Loucy (cell line): ENCODE results near the gene LIPC.

Experiments used
- EZH2phosphoT487 ChIP-seq: fragments of 200-600 bp; IDR thresholded peaks from 2 replicates; pipeline ENCODE4 v1.6.1; 2018; ENCODE audit warnings: antibody characterized with exemption, mild to moderate bottlenecking, moderate library complexity, borderline replicate concordance
- TF ChIP-seq, protein P1 (sequence below): fragments of 200-600 bp; sonication (generic); conservative IDR thresholded peaks from 2 replicates; pipeline ENCODE4 v1.5.1; 2014; ENCODE audit warnings: mild to moderate bottlenecking, antibody characterized with exemption, low read length

DNA sequence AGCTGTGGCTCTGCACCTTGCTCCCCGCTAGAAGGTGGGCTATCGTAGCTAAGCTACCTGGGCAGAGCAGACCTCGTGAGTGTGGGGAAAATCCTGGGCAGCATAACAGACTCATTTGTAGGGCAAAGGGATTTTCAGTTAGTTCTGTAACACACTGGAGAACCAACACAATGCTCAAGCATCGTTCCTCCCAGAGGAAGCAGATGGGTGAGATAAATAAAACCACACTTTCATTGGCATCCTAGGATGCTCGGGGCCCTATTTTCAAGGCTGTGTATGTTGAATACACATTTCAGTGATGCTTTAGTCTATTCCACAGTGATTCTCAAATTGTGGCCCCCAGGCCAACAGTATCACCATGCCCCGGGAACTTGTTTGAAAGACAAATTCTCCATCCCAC is 20.0 kb downstream of the LIPC start:
- TF ChIP-seq, protein P1, sequence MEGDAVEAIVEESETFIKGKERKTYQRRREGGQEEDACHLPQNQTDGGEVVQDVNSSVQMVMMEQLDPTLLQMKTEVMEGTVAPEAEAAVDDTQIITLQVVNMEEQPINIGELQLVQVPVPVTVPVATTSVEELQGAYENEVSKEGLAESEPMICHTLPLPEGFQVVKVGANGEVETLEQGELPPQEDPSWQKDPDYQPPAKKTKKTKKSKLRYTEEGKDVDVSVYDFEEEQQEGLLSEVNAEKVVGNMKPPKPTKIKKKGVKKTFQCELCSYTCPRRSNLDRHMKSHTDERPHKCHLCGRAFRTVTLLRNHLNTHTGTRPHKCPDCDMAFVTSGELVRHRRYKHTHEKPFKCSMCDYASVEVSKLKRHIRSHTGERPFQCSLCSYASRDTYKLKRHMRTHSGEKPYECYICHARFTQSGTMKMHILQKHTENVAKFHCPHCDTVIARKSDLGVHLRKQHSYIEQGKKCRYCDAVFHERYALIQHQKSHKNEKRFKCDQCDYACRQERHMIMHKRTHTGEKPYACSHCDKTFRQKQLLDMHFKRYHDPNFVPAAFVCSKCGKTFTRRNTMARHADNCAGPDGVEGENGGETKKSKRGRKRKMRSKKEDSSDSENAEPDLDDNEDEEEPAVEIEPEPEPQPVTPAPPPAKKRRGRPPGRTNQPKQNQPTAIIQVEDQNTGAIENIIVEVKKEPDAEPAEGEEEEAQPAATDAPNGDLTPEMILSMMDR: no peak
- no peak for TF ChIP-seq EZH2phosphoT487
